SK-N-SH (cell line): Measurements from ENCODE around the gene OPTC. TPM values are rescaled to one million over a fixed set of nuclear protein-coding genes. Genes with fewer than 3 reads are reported as not detected.

Experiments
- CTCF ChIA-PET: fragments of 300-600, 350-600 bp; formaldehyde crosslinking; extraction: SDS; loops from one replicate; lab custom pipeline; 2021; lab: Yijun Ruan, JAX
- POLR2A ChIA-PET: fragments of 350-600 bp; sonication (Branson Sonifier 250); formaldehyde crosslinking; extraction: SDS; loops from one replicate; lab custom pipeline; 2020; ENCODE audit warnings: antibody characterized with exemption, inconsistent platforms; lab: Yijun Ruan, JAX
- DNase-seq: peaks from one replicate; pipeline ENCODE4 v3.0.0; 2012
- H2AFZ ChIP-seq: fragments of 200-600 bp; sonication (generic); 2 replicates; pipeline ENCODE4 v1.8.1; 2016; ENCODE audit warnings: antibody characterized with exemption, mild to moderate bottlenecking, low read depth
- H3F3A ChIP-seq: fragments of 200-600 bp; sonication (generic); replicated peaks from 2 replicates; pipeline ENCODE3; 2016; ENCODE audit warnings: antibody characterized with exemption, mild to moderate bottlenecking; ENCODE audit not compliant: insufficient read depth
- H3K27ac ChIP-seq, 2 experiments: fragments of 200-500 bp in 1 of 2; fragments of 200-600 bp in 1 of 2; sonication (Bioruptor generic) in 1 of 2; sonication (generic), shearing (Covaris generic) in 1 of 2; 2 replicates each; pipeline versions ENCODE4 v1.5.1 to v1.6.1; 2014 to 2016; ENCODE audit warnings: low read depth in 2 of 2, inconsistent platforms in 1 of 2, low read length in 1 of 2, mild to moderate bottlenecking in 1 of 2, mixed read lengths in 1 of 2
- H3K27me3 ChIP-seq: fragments of 200-600 bp; sonication (generic), shearing (Covaris generic); 2 replicates; pipeline ENCODE4 v1.6.1; 2016; ENCODE audit warnings: mixed run types; ENCODE audit not compliant: insufficient read depth
- H3K36me3 ChIP-seq, 2 experiments: fragments of 200-500 bp in 1 of 2; fragments of 200-600 bp in 1 of 2; sonication (Bioruptor generic) in 1 of 2; sonication (generic) in 1 of 2; replicated peaks in 1 of 2; 2 replicates each; pipeline versions ENCODE3 to v1.5.1; 2014 to 2016; ENCODE audit warnings: low read length in 1 of 2, mild to moderate bottlenecking in 1 of 2; ENCODE audit not compliant: insufficient read depth in 2 of 2, control insufficient read depth in 1 of 2
- H3K4me1 ChIP-seq, 2 experiments: fragments of 200-500 bp in 1 of 2; fragments of 200-600 bp in 1 of 2; sonication (Bioruptor generic) in 1 of 2; sonication (generic), shearing (Covaris generic) in 1 of 2; 2 replicates each; pipeline versions ENCODE4 v1.5.1 to v1.6.1; 2014 to 2016; ENCODE audit warnings: low read depth in 1 of 2, low read length in 1 of 2, mixed run types in 1 of 2; ENCODE audit not compliant: insufficient read depth in 2 of 2, control insufficient read depth in 1 of 2
- H3K4me2 ChIP-seq: fragments of 200-600 bp; sonication (generic), shearing (Covaris generic); 2 replicates; pipeline ENCODE4 v1.6.1; 2017; ENCODE audit warnings: mixed run types
- H3K4me3 ChIP-seq, 2 experiments: fragments of 200-500 bp in 1 of 2; fragments of 200-600 bp in 1 of 2; sonication (Bioruptor generic) in 1 of 2; sonication (generic), shearing (Covaris generic) in 1 of 2; 2 replicates each; pipeline versions ENCODE4 v1.5.1 to v1.8.1; 2014 to 2016; ENCODE audit warnings: low read depth in 2 of 2, inconsistent platforms in 1 of 2, low read length in 1 of 2, mild to moderate bottlenecking in 1 of 2, mixed read lengths in 1 of 2, moderate library complexity in 1 of 2
- H3K79me2 ChIP-seq: fragments of 200-600 bp; sonication (generic); 2 replicates; pipeline ENCODE4 v1.8.1; 2017; ENCODE audit warnings: mild to moderate bottlenecking; ENCODE audit not compliant: insufficient read depth
- H3K9ac ChIP-seq: fragments of 200-600 bp; sonication (generic); 2 replicates; pipeline ENCODE4 v1.6.1; 2017; ENCODE audit warnings: mixed run types
- H3K9me2 ChIP-seq: fragments of 200-600 bp; sonication (generic); 2 replicates; pipeline ENCODE4 v1.6.1; 2017; ENCODE audit warnings: mixed run types
- H3K9me3 ChIP-seq: fragments of 200-600 bp; sonication (generic); 2 replicates; pipeline ENCODE4 v1.6.1; 2017; ENCODE audit warnings: mixed run types, mild to moderate bottlenecking, moderate library complexity
- H4K20me1 ChIP-seq: fragments of 200-600 bp; sonication (generic); 2 replicates; pipeline ENCODE4 v1.6.1; 2017; ENCODE audit warnings: mild to moderate bottlenecking, mixed run types; ENCODE audit not compliant: insufficient read depth
- CHD2 ChIP-seq: fragments of 150-350 bp; IDR thresholded peaks from 2 replicates; pipeline ENCODE4 v1.6.1; 2018; ENCODE audit warnings: low read length; ENCODE audit not compliant: partially characterized antibody
- CTCF ChIP-seq: fragments of 200-600 bp; sonication (generic); IDR thresholded peaks from 2 replicates; pipeline ENCODE4 v1.6.1; 2017; ENCODE audit warnings: antibody characterized with exemption, mild to moderate bottlenecking, moderate library complexity
- ELF1 ChIP-seq: IDR thresholded peaks from 2 replicates; pipeline ENCODE4 v1.4.0; 2012
- EP300 ChIP-seq, 2 experiments: IDR thresholded peaks; 2 replicates each; pipeline versions ENCODE4 v1.4.0 to v1.6.1; 2012; ENCODE audit warnings: borderline replicate concordance in 1 of 2, low read depth in 1 of 2, low read length in 1 of 2
- FOSL2 ChIP-seq: IDR thresholded peaks from 2 replicates; pipeline ENCODE4 v1.4.0; 2012; ENCODE audit warnings: low read depth, mild to moderate bottlenecking, moderate library complexity, borderline replicate concordance
- FOXJ3 ChIP-seq: sonication (generic); formaldehyde crosslinking; IDR thresholded peaks from 2 replicates; pipeline ENCODE4 v1.5.1; 2020; ENCODE audit warnings: mild to moderate bottlenecking, missing genetic modification reagents
- FOXM1 ChIP-seq: IDR thresholded peaks from 2 replicates; pipeline ENCODE4 v1.4.0; 2012; ENCODE audit warnings: low read depth, mild to moderate bottlenecking
- GATA2 ChIP-seq: sonication (generic); formaldehyde crosslinking; IDR thresholded peaks from 2 replicates; pipeline ENCODE4 v1.5.0; 2020; ENCODE audit warnings: mild to moderate bottlenecking, missing genetic modification reagents
- IRF3 ChIP-seq: fragments of 150-350 bp; IDR thresholded peaks from 2 replicates; pipeline ENCODE4 v1.6.1; 2016; ENCODE audit warnings: mild to moderate bottlenecking, low read depth, low read length
- MAX ChIP-seq: IDR thresholded peaks from 2 replicates; pipeline ENCODE4 v1.4.0; 2012; ENCODE audit warnings: low read depth
- NRF1 ChIP-seq: IDR thresholded peaks from 2 replicates; pipeline ENCODE4 v1.6.1; 2012; ENCODE audit warnings: low read depth, mild to moderate bottlenecking, low read length
- PBX3 ChIP-seq: IDR thresholded peaks from 2 replicates; pipeline ENCODE4; 2012
- RCOR1 ChIP-seq: fragments of 150-350 bp; IDR thresholded peaks from 2 replicates; pipeline ENCODE4 v1.6.1; 2017; ENCODE audit warnings: antibody characterized with exemption, low read length
- REST ChIP-seq: IDR thresholded peaks from 2 replicates; pipeline ENCODE4 v1.6.1; 2012; ENCODE audit warnings: mild to moderate bottlenecking, low read depth, low read length, moderate library complexity
- RXRA ChIP-seq: IDR thresholded peaks from 2 replicates; pipeline ENCODE4 v1.4.0; 2012; ENCODE audit warnings: low read depth, mild to moderate bottlenecking, borderline replicate concordance
- SIN3A ChIP-seq: IDR thresholded peaks from 2 replicates; pipeline ENCODE4 v1.6.1; 2012; ENCODE audit warnings: low read depth, mild to moderate bottlenecking, low read length, moderate library complexity, borderline replicate concordance
- TAF1 ChIP-seq: IDR thresholded peaks from 2 replicates; pipeline ENCODE4 v1.6.1; 2012; ENCODE audit warnings: low read depth, mild to moderate bottlenecking, low read length, moderate library complexity, borderline replicate concordance
- TCF12 ChIP-seq: IDR thresholded peaks from 2 replicates; pipeline ENCODE4 v1.4.0; 2012
- TEAD4 ChIP-seq: IDR thresholded peaks from 2 replicates; pipeline ENCODE4 v1.4.0; 2012; ENCODE audit warnings: mild to moderate bottlenecking, borderline replicate concordance; ENCODE audit not compliant: insufficient read depth
- USF1 ChIP-seq: IDR thresholded peaks from 2 replicates; pipeline ENCODE4 v1.4.0; 2012; ENCODE audit warnings: low read depth, borderline replicate concordance
- USF2 ChIP-seq: fragments of 150-350 bp; IDR thresholded peaks from 2 replicates; pipeline ENCODE4 v1.6.1; 2017; ENCODE audit warnings: antibody characterized with exemption, low read length, low read depth, borderline replicate concordance
- YY1 ChIP-seq: IDR thresholded peaks from 2 replicates; pipeline ENCODE4 v1.4.0; 2012; ENCODE audit warnings: low read depth, mild to moderate bottlenecking
- WGBS: methylation state at CpG from one replicate; pipeline ENCODE4 v1.1.6; 2017; ENCODE audit warnings: low lambda C conversion rate; 5-methylcytosine and 5-hydroxymethylcytosine counted together
- polyA plus RNA-seq, 3 experiments: library from polyadenylated mRNA; depleted of rRNA; stranded (reverse); fragments of >200 nt; gene quantifications; 2 replicates each; pipeline ENCODE4 v1.2.3, GENCODE V29; 2012

OPTC gene
- polyA plus RNA-seq, 1 of the 3 experiments (the other 2 are of a cell fraction), result not detected

GRCh38 chr1:203512848-203513584, 19.1 kb downstream of the OPTC start:
- H3K4me3 ChIP-seq, result no peak overlapping the region
- no peaks in the 10 kb centered on the region for H4K20me1 ChIP-seq
- peak overlapping the region; percentile 82 for H3K9ac ChIP-seq
- POLR2A ChIA-PET, result no interaction called here
- peak overlapping the region; percentile 75 for H3K4me2 ChIP-seq
- peaks cover 28 to 36% of the 10 kb centered on the region in 2 experiments for H3K4me1 ChIP-seq
- no peak overlapping the region for H2AFZ ChIP-seq
- WGBS, result 14% methylated on average over 9 of the region's 10 CpGs
- H3K36me3 ChIP-seq, result no peaks in the 10 kb centered on the region
- peaks cover 17% of the 10 kb centered on the region for H3F3A ChIP-seq
- no peaks in the 10 kb centered on the region for H3K27me3 ChIP-seq
- H3K79me2 ChIP-seq, result peaks cover 4% of the 10 kb centered on the region; the same call in 1 of the 2 replicates
- H3K9me2 ChIP-seq, result no peaks in the 10 kb centered on the region
- CTCF ChIA-PET, result interaction anchor here (2.1 to 10.1 kb wide), 3 partner anchors 8 to 189 kb away, joined by 8 to 49 read pairs (median 20); no protein-coding TSS in a partner anchor
- no peak for DNase-seq
- no peaks in the 10 kb centered on the region for H3K9me3 ChIP-seq
- H3K27ac ChIP-seq, result peak overlapping the region; percentile 72 to 99
- TF ChIP-seq CTCF, result no peak
- TF ChIP-seq FOSL2, result peak; percentile 98
- no peak for TF ChIP-seq YY1
- TF ChIP-seq TCF12, result peak; percentile 97
- peak in 1 of 2 experiments; percentile 95; a peak in 2 of 4 replicates for TF ChIP-seq EP300 (IDR thresholded peaks at IDR 0.05; ENCODE audit: borderline replicate concordance in 1 of 2, low read depth in 1 of 2, low read length in 1 of 2)
- no peak for TF ChIP-seq NRF1
- TF ChIP-seq PBX3, result peak; percentile 92
- no peak for TF ChIP-seq RCOR1
- no peak for TF ChIP-seq CHD2
- no peak for TF ChIP-seq USF2
- no peak for TF ChIP-seq ELF1
- TF ChIP-seq FOXM1, result peak; percentile 83
- TF ChIP-seq REST, result no peak; the same call in 1 of the 2 replicates
- TF ChIP-seq TEAD4, result peak; percentile 79; the same call in 1 of the 2 replicates
- no peak for TF ChIP-seq USF1
- peak; percentile 99 for TF ChIP-seq MAX
- no peak for TF ChIP-seq FOXJ3 (CRISPR knock-in tag)
- TF ChIP-seq RXRA, result peak; percentile 82; the same call in 1 of the 2 replicates
- TF ChIP-seq TAF1, result peak; percentile 23; the same call in 1 of the 2 replicates
- TF ChIP-seq SIN3A, result 0 out of 2 replicates have a peak, but pooled peaks have one; percentile 31
- TF ChIP-seq GATA2 (CRISPR knock-in tag), result no peak
- TF ChIP-seq IRF3, result no peak
